ENCODE results near the gene MTCH2.

DNA sequence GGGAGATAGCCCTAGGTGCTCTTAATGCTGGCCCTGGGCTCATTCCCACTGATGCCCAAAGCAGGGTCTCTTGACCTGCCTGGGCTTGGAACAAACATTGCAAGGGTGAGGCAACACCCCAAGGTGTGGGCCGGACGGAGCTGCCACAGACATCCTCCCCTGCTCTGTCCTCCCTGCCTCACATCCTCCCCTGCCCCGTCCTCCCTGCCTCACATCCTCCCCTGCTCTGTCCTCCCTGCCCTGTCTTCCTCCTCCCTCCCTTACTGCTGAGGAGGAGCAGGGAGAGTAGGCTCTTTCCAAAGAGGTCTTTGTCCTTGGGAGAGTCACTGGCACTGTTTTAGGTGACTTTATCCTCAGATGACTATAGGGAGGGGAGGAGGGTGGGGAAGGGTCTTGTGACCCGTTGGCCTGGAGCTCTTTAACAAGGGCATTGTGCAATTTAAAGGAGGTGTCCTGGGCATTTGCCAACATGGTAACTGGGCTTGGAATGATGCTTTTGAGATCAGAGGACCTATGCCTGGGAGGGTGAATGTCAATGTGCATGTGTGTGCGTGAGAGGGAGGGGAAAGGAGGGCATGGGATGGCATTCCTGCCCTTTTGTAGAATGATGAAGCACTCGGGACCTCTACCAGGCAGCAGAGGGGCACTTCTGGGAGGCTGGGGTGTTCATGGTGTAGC lies 55.2 kb downstream of the MTCH2 start:
- TF ChIP-seq GATA2 (IDR thresholded peaks at IDR 0.05; ENCODE audit: low read depth, low read length) (no peak), GATA3 (IDR thresholded peaks at IDR 0.05; ENCODE audit: low read depth, low read length) (no peak)

Measured in SH-SY5Y (cell line).